ENCODE data around the gene CCT3.
"Not testable (repeated sequence)": the region's sequence is repeated elsewhere in the genome, so short reads cannot be mapped to it uniquely, and the experiment has no call there.

The CCT3 gene

DNA sequence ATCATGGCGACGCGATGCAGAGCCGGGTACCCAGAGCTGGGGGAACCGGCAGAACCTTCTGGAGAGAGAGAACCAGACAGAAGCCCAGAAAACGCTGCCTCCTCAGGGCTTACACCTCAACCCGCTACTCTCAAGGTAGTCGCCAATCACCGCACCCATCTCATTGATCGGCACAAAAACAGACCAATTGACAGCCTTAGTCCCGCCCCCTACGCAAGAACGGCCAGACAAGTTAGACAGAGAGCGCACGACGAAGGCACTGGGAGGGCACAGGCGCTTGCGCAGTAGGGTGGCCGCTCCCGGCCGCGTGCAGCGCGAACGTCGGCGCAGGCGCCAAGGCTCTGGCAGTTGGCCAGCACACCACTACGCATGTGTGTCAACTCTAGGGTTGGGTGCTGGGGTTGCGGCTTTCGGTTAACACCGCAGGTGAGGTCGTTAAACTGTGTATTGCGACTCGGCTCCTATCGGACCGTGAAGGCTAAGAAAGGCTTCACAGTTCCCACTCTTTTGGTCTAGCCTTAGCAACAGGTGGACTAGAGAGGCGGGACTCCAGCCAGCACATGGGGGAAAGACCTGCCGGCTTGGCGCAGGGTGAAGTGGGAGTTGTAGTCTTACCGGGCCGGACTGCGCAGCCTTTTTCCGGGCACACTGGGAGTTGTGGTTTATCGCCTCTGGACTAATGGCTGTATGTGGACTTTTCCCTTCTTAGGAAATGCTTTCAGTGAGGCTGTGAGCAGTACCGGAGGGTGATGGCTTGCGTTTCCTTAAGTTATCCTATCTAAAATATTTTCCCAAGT is at the start of gene CCT3, which contains the start of gene TSACC:
Gene CCT3, minus strand, starts transcription at position 113 of the 797 bp plus-strand sequence. Its CDS starts 108 bp downstream, at position 5.
Gene TSACC, plus strand, starts transcription at position 347 of the 797 bp plus-strand sequence. CDS start 1,232 bp downstream, outside the sequence.
- DNase-seq (ENCODE audit: low read depth) = peak; percentile 98

DNA sequence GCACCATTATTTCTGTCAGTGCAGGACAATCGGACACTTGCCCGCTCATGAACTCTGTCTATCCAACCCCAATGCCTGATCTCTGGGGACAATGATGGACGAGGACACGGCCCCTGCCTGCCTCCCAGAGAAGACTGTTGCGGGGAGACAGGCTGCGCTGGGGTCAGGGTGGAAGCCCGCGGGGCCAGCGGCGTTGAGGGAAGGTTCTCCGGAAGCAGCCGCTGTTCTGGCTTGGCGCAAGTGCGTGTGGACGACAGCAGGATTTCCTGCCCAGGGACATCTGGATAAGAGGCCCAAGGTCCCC is 49.7 kb upstream of the CCT3 start:
- no peak for DNase-seq (ENCODE audit: low read depth)

DNA sequence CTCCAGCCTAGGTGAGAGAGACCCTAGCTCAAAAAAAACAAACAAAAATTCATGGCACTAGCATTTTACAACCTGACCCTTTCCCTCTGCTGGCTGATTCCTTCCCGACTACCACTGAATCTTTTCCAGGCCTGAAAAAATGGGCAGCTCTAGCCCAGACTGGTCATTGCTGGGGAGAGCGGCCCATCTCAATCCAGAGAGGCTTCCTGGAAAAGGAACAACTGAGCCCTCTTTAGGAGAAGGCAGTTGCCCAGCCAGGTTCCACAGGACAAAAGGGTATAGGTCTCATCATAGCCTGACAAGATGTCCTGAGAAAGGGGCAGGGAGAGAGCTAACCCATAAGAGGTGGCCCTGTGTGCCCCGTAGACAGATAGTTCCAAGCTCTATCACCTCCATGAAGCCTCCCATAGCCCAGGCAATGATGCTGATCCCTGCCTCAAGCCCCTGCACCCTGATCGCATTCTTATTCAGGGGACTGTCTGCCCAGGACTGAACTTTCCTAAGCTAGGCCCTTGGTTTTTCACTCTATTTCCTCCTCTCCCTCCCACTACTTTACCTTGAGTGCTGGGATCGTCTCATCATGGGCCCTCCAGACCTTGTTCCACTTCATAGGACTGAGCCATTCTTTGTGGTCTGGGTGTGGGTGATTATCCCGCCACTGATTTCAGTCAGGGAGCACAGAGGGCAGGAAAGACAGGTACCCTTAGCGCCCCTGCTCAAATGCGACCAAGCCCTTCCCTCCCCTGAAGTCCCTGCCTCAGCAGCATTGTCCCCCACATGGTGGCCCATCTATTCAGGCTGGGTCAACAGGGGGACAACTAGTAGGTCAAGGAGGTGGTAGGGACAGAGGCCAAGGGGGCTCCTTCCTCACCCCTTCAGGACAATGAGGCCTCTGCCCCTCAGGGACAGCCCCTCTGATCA is 49.1 kb upstream of the CCT3 start:
- DNase-seq (ENCODE audit: low read depth) = no peak

DNA sequence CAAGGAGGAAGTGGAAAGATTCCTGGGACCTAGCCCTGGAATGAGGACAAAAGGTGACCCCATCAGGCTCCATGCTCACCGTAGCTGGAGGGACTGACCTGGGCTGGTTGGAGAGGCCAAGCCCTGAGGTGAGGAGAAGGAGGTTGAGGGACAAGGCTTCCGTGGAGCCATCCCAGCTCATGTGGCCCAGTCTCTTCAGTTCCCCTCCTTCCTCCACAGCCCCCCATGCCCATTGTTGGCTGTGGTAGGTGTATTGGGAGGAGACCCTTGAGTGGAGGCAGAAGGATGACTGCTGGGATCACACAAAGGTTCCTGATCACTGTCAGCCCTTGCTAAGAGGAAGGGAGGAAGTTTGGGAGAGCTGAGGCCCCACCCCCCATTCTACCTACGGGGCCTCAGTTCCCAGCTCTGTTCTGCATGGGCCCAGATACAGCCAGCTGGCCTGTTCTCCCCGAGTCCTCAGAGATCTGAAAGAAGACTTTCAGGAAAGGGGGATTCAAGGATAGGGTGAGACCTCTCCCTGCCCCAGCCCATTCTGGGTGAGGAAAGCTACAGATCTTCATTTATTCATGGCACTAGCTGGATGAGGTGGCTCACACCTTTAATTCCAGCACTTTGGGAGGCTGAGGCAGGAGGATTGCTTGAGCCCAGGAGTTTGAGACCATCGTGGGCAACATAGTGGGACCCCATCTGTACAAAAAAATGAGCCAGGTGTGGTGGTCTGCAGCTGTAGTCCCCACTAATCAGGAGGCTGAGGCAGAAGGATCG is 48.2 kb upstream of the CCT3 start:
- DNase-seq (ENCODE audit: low read depth) = no peak

DNA sequence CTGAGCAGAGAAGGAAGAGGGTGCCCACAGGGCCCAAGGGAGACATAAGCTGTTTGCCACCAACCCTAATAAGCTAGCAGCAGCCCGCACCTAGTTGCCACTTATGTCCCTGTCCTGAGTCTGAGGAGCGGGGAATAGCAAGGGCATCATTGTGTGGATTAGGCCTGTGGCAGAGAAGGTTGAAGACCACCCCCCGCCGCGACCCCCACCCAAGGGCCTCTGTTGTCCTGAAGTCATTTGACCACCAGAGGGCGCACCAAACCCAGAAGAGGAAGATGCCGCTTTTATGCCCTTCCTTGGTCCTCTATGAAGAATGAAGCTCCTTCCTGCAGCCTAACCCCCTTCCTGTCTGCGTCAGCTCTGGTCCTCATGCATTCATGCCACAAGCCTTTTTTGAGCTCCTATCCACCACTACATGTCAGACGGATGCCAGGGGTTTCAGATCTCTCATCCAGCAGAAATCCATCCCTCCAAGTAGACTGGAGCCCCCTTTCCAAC is 47.5 kb upstream of the CCT3 start:
- peak; percentile 60 for DNase-seq (ENCODE audit: low read depth)

DNA sequence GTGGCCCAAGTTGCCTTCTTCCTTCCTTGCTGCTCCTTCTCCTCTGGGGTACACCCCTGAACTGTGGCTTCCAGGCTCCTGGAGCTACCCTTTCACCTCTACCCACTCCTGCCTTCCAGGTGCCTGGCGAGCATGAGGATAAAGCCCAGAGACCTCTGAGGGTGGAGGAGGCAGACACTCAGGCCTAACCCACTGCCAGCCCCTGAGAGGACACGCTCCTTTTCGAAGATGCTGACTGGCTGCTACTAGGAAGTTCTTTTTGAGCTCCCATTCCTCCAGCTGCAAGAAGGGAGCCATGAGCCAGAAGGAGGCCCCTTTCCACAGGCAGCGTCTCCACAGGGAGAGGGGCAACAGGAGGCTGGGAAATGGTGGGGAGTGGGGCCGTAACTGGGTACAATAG is 46.6 kb upstream of the CCT3 start:
- no peak for DNase-seq (ENCODE audit: low read depth)

DNA sequence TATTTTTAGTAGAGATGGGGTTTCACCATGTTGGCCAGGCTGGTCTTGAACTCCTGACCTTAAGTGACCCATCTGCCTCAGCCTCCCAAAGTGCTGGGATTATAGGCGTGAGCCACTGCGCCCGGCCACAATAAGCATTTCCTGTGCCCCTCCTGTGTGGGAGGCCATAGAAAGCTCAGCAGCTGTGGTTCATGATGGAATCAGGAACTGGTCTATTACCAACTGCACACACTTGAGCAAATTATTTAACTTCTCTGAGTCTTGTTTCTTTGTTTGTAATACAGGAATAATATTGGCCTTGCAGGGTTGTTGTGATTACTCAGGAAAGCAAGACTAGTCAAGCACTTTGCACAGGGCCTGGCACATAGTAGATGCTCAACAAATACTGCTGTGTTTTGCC is 45.9 kb upstream of the CCT3 start:
- no peak for DNase-seq (ENCODE audit: low read depth)

DNA sequence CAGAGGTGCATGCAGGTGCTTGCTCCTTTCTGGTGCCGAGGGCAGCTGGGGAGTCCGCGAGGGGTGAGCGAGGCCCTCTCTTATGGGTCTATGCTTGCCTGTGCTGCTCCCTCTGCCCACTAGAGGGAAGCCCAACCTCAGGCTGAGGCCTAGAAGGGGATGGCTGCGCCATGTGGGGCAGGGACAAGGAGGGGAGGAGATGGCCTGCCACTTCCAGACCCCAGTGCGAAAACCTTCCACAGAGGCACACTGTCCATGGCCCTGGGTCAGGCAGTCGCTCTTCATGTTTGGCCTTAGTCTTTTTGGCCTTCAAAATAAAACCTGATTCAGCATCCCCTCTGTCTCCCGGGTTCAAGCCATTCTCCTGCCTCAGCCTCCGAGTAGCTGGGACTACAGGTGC is 44.9 kb upstream of the CCT3 start:
- DNase-seq (ENCODE audit: low read depth) = peak; percentile 43

DNA sequence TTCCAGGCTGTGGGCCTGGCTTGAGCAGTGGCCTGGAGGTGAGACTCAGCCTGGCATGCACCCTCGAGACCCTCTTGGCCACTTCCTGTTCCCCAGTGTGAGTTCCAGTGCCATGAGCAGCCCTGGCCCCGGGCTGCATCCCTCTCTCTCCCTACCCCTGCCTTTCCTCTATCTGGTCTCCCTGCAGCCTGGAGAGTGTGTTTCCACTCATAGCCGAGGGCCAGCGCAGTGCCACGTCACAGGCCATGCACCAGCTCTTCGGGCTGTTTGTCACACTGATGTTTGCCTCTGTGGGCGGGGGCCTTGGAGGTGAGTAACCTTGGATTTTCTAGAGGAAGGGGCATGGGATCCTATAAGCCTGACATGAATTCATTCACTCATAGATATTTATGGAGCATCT is 44.5 kb upstream of the CCT3 start:
- no peak for DNase-seq (ENCODE audit: low read depth)

DNA sequence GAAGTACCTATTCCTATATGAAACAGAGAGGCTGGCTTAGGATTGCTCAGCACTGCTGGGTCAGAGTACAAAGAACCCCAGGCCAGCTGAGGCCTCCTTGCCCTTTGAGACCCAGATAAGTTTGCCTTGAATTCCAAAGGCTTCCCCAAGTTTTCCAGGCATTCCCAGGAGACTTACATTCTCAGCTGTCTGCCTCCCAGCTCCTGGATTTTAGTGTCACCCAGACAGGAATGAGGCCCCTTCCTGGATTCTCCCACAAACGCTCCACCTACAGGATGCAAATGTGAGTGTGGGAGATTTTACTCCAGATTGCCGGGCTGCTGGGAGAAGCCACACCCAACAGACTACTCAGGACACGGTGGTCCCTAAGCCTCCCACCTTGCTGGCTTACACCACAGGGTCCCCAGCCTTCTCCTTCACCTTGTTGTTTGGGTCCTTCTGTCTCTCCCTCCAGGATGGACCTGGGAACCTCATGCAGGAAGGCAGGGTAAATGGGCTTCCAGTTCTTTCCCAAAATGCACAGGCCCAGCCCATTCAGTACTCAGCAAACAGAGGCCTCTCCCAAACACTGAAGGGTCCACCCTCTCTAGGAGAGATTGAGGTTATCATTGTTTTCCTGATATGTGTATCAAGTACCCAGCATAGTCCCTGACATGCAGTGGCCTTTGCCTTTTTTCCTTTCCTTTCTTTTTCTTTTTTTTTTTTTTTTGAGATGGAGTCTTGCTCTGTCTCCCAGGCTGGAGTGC is 41.5 kb upstream of the CCT3 start:
- no peak for DNase-seq (ENCODE audit: low read depth)

DNA sequence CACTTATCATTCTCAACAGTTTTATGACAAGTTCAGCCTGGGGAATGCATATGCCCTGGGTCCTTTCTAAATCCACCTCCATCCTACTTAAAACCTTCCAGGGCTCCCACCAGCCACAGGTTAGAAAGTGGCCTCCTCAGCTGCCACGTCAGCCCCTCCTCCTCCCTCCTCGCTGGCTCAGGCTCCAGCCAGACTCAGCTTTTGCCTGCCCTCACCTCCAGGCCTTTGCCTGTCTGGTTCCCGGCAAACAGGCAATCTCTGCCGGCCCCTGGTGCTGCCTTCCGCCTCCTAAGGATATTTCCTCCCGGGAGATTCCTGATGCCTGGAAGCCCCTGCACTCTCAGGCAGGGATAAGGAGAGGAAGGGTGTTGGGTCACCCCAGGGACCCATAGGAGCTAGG is 40.5 kb upstream of the CCT3 start:
- DNase-seq (ENCODE audit: low read depth) = no peak

DNA sequence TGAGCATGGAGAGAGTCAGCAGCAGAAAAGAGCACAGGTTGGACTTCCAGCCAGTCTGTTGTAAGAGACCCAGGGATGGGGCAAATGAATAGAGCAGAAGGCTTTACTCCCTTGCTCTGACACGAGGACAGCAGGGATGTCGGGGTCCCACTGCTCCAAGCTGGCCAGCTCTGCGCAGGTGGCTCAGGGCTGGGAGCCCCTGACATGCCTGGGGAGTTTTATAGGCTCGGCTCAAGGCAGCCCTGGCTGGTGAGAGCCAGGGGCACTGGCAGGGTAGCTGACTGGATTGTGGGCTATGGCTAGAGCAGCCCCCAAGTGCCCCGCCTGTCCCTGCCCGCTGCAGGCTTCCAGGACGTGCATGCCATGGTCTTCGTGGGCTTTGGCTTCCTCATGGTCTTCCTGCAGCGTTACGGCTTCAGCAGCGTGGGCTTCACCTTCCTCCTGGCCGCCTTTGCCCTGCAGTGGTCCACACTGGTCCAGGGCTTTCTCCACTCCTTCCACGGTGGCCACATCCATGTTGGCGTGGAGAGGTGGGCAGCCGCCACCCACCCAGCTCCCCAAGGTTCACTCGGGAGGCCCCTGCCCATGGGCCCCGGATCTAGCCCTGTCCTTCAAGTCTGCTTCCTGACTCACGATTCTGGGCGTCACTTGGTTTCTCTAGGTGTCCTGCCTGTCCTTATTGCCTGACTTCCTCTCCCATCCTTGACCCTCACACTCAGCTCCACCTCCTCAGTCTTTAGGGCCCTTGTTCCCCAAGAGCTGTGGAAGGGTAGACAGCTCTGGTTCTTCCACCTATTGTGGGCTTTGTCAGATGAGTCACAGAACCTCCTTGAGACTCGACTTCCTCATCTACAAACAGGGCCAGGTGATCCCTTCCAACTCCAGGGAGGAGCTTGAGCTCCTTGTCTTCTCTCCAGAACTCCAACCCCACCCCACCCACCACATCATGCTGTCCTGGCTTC is 39.1 kb upstream of the CCT3 start:
- no peak for DNase-seq (ENCODE audit: low read depth)

DNA sequence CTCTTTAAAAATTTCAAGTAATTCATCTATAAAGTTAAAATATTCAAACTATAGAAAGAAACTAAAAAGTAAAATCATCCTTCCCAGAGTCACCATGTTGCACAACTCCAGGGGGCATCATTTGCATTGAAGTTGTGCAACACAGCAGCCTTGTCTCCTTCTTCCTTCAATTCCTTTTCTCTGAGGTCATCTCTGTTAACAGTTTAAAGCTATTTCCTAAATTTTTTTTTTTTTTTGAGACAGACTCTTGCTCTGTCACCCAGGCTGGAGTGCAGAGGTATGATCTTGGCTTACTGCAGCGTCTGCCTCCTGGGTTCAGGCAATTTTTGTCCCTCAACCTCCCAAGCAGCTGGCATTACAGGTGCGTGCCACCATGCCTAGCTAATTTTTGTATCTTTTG is 38.1 kb upstream of the CCT3 start:
- no peak for DNase-seq (ENCODE audit: low read depth)

DNA sequence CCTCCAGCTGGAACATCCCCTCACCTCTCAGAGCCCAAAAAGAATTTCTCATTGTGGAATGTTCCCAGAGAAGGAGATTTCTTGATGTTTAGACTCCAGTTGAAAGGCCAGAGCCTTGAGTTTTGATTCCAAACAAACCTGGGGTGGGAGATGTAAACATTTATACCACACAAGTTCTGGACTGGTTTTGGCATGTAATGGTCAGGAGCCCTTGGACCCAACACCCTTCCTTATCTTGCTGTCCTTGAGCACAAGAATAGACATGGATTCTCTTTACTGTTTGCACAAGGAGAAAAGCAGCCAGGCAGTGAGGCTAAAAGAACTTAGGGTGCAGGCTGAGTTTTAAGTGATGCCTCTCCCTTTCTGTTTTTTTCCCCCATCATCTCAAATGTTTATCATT is 35.5 kb upstream of the CCT3 start:
- no peak for DNase-seq (ENCODE audit: low read depth)

DNA sequence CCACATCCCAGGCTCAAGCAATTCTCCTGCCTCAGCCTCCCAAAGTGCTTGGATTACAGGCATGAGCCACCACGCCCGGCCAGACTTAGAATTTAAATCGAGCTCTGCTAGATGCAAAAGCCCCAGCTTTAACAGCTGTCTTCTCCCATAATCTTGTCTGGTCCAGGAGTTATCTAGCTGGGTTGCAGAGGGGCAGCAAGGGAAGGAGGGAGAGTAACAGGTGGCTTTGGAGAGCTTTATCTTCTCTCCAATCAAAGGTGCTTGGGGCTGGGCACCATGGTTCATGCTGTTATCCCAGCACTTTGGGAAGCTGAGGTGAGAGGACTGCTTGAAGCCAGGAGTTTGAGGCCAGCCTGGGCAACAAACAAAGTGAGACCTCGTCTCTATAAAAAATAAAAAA is 34.8 kb upstream of the CCT3 start:
- DNase-seq (ENCODE audit: low read depth) = no peak

DNA sequence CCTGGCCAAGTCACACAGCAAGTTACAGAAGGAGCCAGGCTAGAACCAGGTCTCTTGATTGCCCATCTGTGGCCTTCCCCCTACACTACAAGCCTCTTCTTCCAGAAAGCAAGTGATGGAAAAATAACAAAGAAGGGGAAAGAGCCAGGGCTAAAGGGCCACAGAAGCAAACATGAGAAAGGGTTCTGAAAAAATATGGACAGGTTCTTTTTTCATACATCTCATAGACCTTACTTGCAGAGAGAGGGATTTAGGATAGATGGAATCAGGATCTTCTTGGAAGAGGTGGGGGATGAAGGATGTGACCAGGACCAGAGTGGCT is 34.1 kb upstream of the CCT3 start:
- no peak for DNase-seq (ENCODE audit: low read depth)

DNA sequence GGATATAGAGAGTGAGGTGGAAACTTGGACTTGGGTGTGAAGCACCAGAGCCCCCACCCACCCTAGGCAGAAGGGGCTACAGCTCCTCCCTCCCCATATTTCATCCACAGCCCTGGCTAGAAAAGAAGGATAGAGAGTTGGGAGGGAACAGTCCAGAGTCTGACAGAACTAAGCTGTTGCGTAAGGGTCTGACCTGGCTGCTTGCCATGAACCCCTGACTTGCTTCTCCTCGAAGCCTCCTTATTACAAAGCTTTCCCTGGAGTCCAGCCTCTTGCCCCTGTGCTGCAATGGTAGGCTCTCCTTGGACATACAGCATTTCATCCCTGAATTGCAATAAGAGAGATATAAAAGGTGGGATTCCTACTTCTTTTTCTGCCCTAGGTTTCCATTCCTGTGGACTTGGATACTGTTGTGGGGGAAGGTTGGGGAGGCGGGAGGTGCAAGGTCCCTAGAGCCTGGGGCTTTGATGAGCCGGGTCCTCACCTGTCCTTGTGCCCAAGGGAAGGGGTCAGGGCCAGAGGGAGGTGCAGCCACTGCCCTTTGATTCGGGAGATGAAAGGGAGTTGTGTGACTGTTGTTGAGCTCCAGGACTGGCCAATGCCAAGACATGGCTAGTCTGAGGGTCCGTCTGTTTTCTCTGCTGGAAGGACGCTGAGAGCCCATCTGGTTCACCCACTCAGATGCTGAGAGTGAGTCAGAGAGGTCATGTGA is 33.6 kb upstream of the CCT3 start:
- no peak for DNase-seq (ENCODE audit: low read depth)

DNA sequence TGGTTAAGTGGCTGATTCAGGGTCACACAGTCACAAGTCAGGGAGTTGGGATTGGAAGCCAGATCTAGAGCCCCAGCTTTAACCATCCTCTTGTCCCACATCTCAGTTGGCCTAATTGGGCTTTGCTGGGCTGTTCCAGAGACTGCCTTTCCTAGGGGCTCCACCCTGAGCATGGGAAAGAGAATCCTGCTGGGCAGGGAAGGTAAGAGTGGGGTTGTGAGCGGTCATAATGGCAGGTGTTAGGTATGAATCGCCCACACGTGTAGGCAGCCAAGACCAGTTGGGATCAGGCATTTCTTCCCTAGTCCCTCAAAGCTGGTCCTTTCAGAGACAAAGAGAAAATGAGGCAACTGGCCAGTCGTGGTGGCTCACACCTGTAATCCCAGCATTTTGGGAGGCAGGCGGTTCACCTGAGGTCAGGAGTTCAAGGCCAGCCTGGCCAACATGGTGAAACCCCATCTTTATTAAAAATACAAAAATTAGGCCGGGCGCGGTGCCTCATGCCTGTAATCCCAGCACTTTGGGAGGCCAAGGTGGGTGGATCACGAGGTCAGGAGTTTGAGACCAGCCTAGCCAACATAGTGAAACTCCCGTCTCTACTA is 31.7 kb upstream of the CCT3 start:
- not testable (repeated sequence) for DNase-seq (ENCODE audit: low read depth)

DNA sequence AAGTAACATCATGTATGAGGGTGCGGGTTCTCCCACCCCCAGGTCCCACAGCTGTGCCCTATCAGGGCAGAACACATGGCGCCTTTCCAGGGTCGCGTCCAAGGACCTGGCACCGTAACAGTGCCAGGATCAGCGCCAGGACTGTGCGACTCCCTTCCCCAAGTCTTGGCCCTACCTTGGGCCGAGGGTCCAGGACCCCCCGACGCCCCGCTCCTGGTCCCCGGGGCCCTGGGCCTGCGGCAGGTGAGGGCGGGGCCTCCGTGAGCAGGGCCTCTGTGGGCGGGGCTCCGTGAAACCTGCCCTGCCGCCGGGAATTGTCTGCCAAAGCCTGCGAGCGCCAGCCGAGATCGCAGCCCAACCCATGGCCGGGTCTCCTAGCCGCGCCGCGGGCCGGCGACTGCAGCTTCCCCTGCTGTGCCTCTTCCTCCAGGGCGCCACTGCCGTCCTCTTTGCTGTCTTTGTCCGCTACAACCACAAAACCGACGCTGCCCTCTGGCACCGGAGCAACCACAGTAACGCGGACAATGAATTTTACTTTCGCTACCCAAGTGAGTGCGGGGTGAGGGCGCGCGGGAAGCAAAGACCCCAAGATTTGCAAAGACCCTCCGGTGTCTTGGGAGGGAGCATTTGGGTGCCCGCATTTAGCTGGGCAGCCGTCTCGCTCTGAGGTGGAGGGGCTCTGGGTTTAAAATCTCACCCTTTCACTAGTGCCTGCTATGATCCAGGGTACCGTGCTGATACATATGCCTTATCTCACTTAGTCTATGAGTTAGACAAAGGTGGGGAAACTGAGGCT is 31.0 kb upstream of the CCT3 start, which contains the start of gene RHBG:
Gene RHBG, plus strand, starts transcription at position 323 of the 796 bp plus-strand sequence. Its CDS starts 39 bp downstream, at position 362.
- no peak for DNase-seq (ENCODE audit: low read depth)

Measured in activated T-helper 9 cell treated with anti-CD3 and anti-CD28 coated beads, Interleukin-2, amount 50 U/mL, for 16 hours (primary cell).